ENCODE results near the gene DGKA. TPM values are rescaled to one million over a fixed set of nuclear protein-coding genes. Genes with fewer than 3 reads are reported as not detected.

Gene DGKA
- total and polyA plus RNA-seq, 2 donors, result 326 to 381 TPM

DNA sequence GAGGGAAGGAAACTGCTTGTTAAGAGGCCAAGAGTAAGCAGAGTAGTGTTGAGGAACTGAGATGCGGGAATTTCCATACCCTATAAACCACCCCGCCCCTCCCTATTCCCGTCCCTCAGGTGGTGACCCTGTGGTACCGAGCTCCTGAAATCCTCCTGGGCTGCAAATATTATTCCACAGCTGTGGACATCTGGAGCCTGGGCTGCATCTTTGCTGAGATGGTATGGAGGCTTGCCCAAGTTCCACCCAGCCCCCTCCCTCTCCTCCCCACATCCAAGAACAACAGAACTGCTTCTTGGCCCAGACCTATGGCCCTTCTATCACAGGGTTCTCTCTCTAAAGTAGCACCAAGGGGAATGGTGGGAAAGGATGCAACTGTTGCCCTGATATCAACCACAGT is 38.4 kb downstream of the DGKA start:
- no peak overlapping the region for H3K27ac ChIP-seq (ENCODE audit: low read depth in 1 of 2, low read length in 1 of 2)
- peaks cover 20 to 37% of the 10 kb centered on the region in 2 donors for H3K4me1 ChIP-seq (ENCODE audit: control insufficient read depth in 2 of 2, insufficient read depth in 2 of 2, low read length in 2 of 2)
- H3K4me3 ChIP-seq (ENCODE audit: low read length in 2 of 2), result no peak overlapping the region
- H3K9me3 ChIP-seq (ENCODE audit: control insufficient read depth in 2 of 2, insufficient read depth in 1 of 2, low read length in 1 of 2), result no peaks in the 10 kb centered on the region
- 95% methylated on average over 4 of the region's 4 CpGs for WGBS
- no peaks in the 10 kb centered on the region for H3K27me3 ChIP-seq (ENCODE audit: control insufficient read depth in 2 of 2, insufficient read depth in 1 of 2, low read length in 1 of 2)
- peaks cover 9 to 35% of the 10 kb centered on the region in 2 donors for H3K36me3 ChIP-seq (ENCODE audit: control insufficient read depth in 2 of 2, insufficient read depth in 2 of 2, low read length in 1 of 2)
- no peak for DNase-seq (ENCODE audit: low read depth in 6 of 9, low spot score in 9 of 9)

DNA sequence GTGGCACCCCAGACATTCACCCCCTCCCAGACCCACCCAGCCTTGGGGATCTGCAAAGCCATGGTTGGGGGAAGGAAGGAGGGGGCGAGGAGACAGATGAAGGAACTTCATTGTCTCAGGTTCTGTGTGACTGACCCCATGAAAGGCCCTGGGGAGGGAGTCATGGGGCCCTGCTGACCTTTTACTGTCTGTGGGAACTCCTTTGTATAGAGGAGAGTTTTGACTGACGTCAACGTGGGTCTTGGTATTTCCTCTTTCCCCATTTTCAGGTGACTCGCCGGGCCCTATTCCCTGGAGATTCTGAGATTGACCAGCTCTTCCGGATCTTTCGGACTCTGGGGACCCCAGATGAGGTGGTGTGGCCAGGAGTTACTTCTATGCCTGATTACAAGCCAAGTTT is 39.8 kb downstream of the DGKA start:
- Histone ChIP-seq H3K9me3 (ENCODE audit: control insufficient read depth in 2 of 2, insufficient read depth in 1 of 2, low read length in 1 of 2) (no peaks in the 10 kb centered on the region), H3K36me3 (ENCODE audit: control insufficient read depth in 2 of 2, insufficient read depth in 2 of 2, low read length in 1 of 2) (peaks cover 9 to 35% of the 10 kb centered on the region in 2 donors), H3K4me3 (ENCODE audit: low read length in 2 of 2) (no peak overlapping the region), H3K27me3 (ENCODE audit: control insufficient read depth in 2 of 2, insufficient read depth in 1 of 2, low read length in 1 of 2) (no peaks in the 10 kb centered on the region), H3K4me1 (ENCODE audit: control insufficient read depth in 2 of 2, insufficient read depth in 2 of 2, low read length in 2 of 2) (peaks cover 30 to 43% of the 10 kb centered on the region in 2 donors), H3K27ac (ENCODE audit: low read depth in 1 of 2, low read length in 1 of 2) (no peak overlapping the region)
- 98% methylated on average over 7 of the region's 7 CpGs for WGBS
- DNase-seq (ENCODE audit: low read depth in 6 of 9, low spot score in 9 of 9), result no peak

DNA sequence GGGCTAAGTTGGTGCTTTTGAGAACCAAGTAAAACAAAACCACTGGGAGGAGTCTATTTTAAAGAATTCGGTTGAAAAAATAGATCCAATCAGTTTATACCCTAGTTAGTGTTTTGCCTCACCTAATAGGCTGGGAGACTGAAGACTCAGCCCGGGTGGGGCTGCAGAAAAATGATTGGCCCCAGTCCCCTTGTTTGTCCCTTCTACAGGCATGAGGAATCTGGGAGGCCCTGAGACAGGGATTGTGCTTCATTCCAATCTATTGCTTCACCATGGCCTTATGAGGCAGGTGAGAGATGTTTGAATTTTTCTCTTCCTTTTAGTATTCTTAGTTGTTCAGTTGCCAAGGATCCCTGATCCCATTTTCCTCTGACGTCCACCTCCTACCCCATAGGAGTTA is 41.1 kb downstream of the DGKA start:
- Histone ChIP-seq H3K4me3 (ENCODE audit: low read length in 2 of 2) (no peak overlapping the region), H3K9me3 (ENCODE audit: control insufficient read depth in 2 of 2, insufficient read depth in 1 of 2, low read length in 1 of 2) (no peaks in the 10 kb centered on the region), H3K27ac (ENCODE audit: low read depth in 1 of 2, low read length in 1 of 2) (no peak overlapping the region), H3K4me1 (ENCODE audit: control insufficient read depth in 2 of 2, insufficient read depth in 2 of 2, low read length in 2 of 2) (peaks cover 25 to 34% of the 10 kb centered on the region in 2 donors), H3K27me3 (ENCODE audit: control insufficient read depth in 2 of 2, insufficient read depth in 1 of 2, low read length in 1 of 2) (no peaks in the 10 kb centered on the region), H3K36me3 (ENCODE audit: control insufficient read depth in 2 of 2, insufficient read depth in 2 of 2, low read length in 1 of 2) (peaks cover 9 to 35% of the 10 kb centered on the region in 2 donors)
- WGBS, result 93% methylated on average over 3 of the region's 3 CpGs
- no peak for DNase-seq (ENCODE audit: low read depth in 6 of 9, low spot score in 9 of 9)

DNA sequence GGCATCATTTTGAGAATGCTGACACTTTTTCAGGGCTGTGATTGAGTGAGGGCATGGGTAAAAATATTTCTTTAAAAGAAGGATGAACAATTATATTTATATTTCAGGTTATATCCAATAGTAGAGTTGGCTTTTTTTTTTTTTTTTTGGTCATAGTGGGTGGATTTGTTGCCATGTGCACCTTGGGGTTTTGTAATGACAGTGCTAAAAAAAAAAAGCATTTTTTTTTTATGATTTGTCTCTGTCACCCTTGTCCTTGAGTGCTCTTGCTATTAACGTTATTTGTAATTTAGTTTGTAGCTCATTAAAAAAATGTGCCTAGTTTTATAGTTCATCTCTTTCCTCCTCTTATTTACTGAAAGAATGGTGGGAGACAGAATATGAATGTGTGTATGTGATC is 41.5 kb downstream of the DGKA start:
- Histone ChIP-seq H3K27me3 (ENCODE audit: control insufficient read depth in 2 of 2, insufficient read depth in 1 of 2, low read length in 1 of 2) (no peaks in the 10 kb centered on the region), H3K36me3 (ENCODE audit: control insufficient read depth in 2 of 2, insufficient read depth in 2 of 2, low read length in 1 of 2) (peaks cover 9 to 36% of the 10 kb centered on the region in 2 donors), H3K4me3 (ENCODE audit: low read length in 2 of 2) (peak overlapping the region in 1 of 2 donors; percentile 68), H3K27ac (ENCODE audit: low read depth in 1 of 2, low read length in 1 of 2) (peak overlapping the region in 1 of 2 donors; percentile 88), H3K4me1 (ENCODE audit: control insufficient read depth in 2 of 2, insufficient read depth in 2 of 2, low read length in 2 of 2) (peaks cover 21 to 30% of the 10 kb centered on the region in 2 donors), H3K9me3 (ENCODE audit: control insufficient read depth in 2 of 2, insufficient read depth in 1 of 2, low read length in 1 of 2) (no peaks in the 10 kb centered on the region)
- 76% methylated on average over 1 of the region's 1 CpG for WGBS
- no peak for DNase-seq (ENCODE audit: low read depth in 6 of 9, low spot score in 9 of 9)

DNA sequence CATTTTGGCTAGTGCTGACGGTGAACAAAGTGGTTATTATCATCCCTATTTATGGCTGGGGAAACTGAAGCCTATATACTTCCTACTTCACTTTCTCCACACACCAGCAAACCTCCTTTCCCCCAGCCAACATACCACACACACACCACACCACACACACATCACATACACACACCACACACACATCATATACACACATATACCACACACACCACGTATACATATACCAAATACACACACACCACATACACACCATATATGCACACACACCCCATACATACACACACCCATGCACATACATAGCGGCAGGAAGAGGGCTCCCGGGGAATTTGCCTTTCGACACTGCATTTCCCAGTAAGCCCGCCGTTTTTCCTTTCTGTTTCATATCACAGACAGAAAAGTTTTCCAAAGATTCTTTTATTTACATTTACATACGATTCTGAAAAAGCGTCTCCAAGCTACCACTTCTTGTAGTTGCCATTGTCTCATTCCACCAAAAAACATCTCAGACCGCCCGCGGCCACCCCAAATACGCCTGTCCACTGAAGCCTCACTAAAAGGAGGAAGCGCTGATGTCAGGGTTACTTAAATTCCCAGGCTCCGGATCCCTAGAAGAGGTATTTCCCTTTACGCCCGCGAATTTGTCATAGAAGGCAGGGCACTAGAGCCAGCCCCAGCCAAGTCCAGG is 42.1 kb downstream of the DGKA start:
- Histone ChIP-seq H3K36me3 (ENCODE audit: control insufficient read depth in 2 of 2, insufficient read depth in 2 of 2, low read length in 1 of 2) (peaks cover 9 to 40% of the 10 kb centered on the region in 2 donors), H3K27ac (ENCODE audit: low read depth in 1 of 2, low read length in 1 of 2) (peak overlapping the region; percentile 88 to 90)
- WGBS, result 2% methylated on average over 18 of the region's 18 CpGs

DNA sequence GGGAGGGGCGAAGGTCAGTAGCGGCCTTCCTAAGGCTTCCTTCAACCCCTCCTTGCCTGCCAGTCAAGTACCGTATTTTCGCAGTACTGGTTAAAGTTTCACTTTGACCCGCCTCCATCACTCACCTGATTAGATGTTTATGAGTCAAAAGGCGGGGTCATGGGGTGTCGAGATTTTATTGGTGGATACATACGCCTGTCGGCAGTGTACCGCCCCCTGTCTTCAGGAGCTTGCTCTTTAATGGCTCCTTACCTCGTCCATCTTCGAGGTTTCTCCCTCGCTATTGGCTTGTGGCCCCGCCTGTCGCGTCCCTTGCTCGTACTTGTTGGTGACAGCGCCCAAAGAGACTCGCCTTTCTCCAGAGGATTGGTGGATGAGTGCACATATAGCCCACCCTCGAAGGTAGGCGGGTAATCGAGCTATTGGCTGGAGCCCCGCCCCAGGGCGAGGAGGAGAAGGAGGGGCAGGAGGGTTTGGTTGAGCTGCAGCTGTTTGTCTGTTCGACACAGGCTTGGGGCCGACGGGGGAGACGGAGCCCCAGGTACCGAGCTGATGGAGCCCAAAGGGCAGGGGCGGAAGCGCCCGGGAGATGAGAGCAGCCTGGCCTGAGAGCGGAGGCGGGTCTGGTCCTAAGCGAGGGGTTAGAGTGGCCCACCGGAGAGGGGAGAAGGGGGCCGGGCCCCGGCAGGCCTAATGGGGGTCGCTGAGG is 42.8 kb downstream of the DGKA start, which contains the start of gene RAB5B:
Gene RAB5B (plus strand): TSS at position 480 of the 709 bp plus-strand sequence. CDS start 12,883 bp downstream, outside the sequence.
- under 1% methylated on average over 39 of the region's 39 CpGs for WGBS
- Histone ChIP-seq H3K4me1 (ENCODE audit: control insufficient read depth in 2 of 2, insufficient read depth in 2 of 2, low read length in 2 of 2) (peaks cover 15 to 20% of the 10 kb centered on the region in 2 donors), H3K9me3 (ENCODE audit: control insufficient read depth in 2 of 2, insufficient read depth in 1 of 2, low read length in 1 of 2) (no peaks in the 10 kb centered on the region)

More for the DNA sequence above, 42.1 kb downstream of the DGKA start:
- Histone ChIP-seq H3K4me3 (ENCODE audit: low read length in 2 of 2) (peak overlapping the region; percentile 57 to 68), H3K4me1 (ENCODE audit: control insufficient read depth in 2 of 2, insufficient read depth in 2 of 2, low read length in 2 of 2) (peaks cover 15 to 24% of the 10 kb centered on the region in 2 donors), H3K9me3 (ENCODE audit: control insufficient read depth in 2 of 2, insufficient read depth in 1 of 2, low read length in 1 of 2) (no peaks in the 10 kb centered on the region), H3K27me3 (ENCODE audit: control insufficient read depth in 2 of 2, insufficient read depth in 1 of 2, low read length in 1 of 2) (no peaks in the 10 kb centered on the region)
- DNase-seq (ENCODE audit: low read depth in 6 of 9, low spot score in 9 of 9), result no peak

DNA sequence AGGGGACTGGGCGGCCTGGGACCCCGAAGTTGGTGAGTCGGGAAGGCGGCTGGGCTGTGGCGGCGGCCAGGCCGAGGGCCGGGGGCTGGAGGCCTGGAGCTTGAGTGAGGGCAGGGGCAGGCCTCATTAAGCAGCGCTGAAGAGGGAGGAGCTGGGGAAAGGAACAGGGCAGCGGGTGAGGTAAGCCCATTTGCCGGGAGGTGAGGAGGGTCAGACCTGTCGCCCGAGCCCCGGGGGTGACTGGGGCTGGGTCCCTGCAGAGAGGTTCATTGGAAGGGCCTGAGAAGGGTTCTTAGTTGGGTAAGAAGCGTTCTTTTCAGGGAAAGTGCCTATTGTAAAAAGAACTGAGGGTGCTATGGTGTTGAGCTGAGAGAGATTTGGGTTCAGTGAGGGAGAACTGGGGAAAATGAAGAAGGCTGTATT is 43.4 kb downstream of the DGKA start:
- Histone ChIP-seq H3K27me3 (ENCODE audit: control insufficient read depth in 2 of 2, insufficient read depth in 1 of 2, low read length in 1 of 2) (no peaks in the 10 kb centered on the region), H3K4me1 (ENCODE audit: control insufficient read depth in 2 of 2, insufficient read depth in 2 of 2, low read length in 2 of 2) (peaks cover 15 to 20% of the 10 kb centered on the region in 2 donors), H3K9me3 (ENCODE audit: control insufficient read depth in 2 of 2, insufficient read depth in 1 of 2, low read length in 1 of 2) (no peaks in the 10 kb centered on the region), H3K36me3 (ENCODE audit: control insufficient read depth in 2 of 2, insufficient read depth in 2 of 2, low read length in 1 of 2) (peaks cover 9 to 30% of the 10 kb centered on the region in 2 donors), H3K27ac (ENCODE audit: low read depth in 1 of 2, low read length in 1 of 2) (peak overlapping the region; percentile 87 to 88), H3K4me3 (ENCODE audit: low read length in 2 of 2) (peak overlapping the region; percentile 73 to 94)
- no peak for DNase-seq (ENCODE audit: low read depth in 6 of 9, low spot score in 9 of 9)
- WGBS, result 1% methylated on average over 15 of the region's 15 CpGs

More for the DNA sequence above, 42.8 kb downstream of the DGKA start, which contains the start of gene RAB5B:
- Histone ChIP-seq H3K36me3 (ENCODE audit: control insufficient read depth in 2 of 2, insufficient read depth in 2 of 2, low read length in 1 of 2) (peaks cover 9 to 33% of the 10 kb centered on the region in 2 donors), H3K27ac (ENCODE audit: low read depth in 1 of 2, low read length in 1 of 2) (peak within 1 kb of the TSS; percentile 88 to 90), H3K4me3 (ENCODE audit: low read length in 2 of 2) (peak within 1 kb of the TSS; percentile 73 to 94), H3K27me3 (ENCODE audit: control insufficient read depth in 2 of 2, insufficient read depth in 1 of 2, low read length in 1 of 2) (no peaks in the 10 kb centered on the region)
- peak; percentile 94 to 100 (median 99) for DNase-seq (ENCODE audit: low read depth in 6 of 9, low spot score in 9 of 9)

DNA sequence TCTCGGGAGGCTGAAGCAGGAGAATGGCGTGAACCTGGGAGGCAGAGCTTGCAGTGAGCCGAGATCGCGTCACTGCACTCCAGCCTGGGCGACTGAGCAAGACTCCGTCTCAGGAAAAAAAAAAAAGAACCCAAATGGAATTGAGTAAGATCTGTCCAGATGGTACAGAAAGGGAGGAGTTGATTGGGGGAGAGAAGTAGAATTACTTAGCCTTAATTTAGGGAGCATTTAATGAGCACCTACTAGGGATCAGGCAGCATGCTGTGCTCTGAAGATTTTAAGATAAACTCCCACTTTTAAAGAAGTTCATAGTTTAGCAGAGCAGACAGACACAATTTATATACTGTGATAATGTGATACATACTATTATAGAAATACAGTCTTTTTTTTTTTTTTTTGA is 47.4 kb downstream of the DGKA start:
- Histone ChIP-seq H3K4me1 (ENCODE audit: control insufficient read depth in 2 of 2, insufficient read depth in 2 of 2, low read length in 2 of 2) (peaks cover 8 to 16% of the 10 kb centered on the region in 2 donors), H3K27ac (ENCODE audit: low read depth in 1 of 2, low read length in 1 of 2) (no peak overlapping the region)
- no peak for DNase-seq (ENCODE audit: low read depth in 6 of 9, low spot score in 9 of 9)

DNA sequence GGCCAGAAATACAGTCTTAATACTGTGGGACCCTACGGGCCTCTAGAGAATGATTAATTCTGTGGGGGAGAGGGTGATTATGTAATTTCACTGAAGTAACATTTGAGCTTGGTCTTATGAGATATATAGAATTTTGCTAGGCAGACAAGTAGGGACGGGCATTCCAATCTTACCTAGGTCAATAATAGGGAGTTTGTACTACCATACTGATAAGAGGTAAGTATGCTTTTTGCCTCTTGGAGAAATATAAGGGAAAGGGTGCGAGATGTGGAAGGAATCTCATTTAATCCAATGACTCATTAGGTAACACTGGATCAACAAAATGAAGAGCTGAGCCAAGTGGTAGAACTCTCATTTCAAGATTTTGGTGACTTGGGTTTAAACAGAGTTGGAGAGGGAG is 48.1 kb downstream of the DGKA start:
- no peak overlapping the region for H3K27ac ChIP-seq (ENCODE audit: low read depth in 1 of 2, low read length in 1 of 2)
- no peaks in the 10 kb centered on the region for H3K9me3 ChIP-seq (ENCODE audit: control insufficient read depth in 2 of 2, insufficient read depth in 1 of 2, low read length in 1 of 2)
- 98% methylated on average over 3 of the region's 3 CpGs for WGBS
- H3K27me3 ChIP-seq (ENCODE audit: control insufficient read depth in 2 of 2, insufficient read depth in 1 of 2, low read length in 1 of 2), result no peaks in the 10 kb centered on the region
- peaks cover 20 to 44% of the 10 kb centered on the region in 2 donors for H3K36me3 ChIP-seq (ENCODE audit: control insufficient read depth in 2 of 2, insufficient read depth in 2 of 2, low read length in 1 of 2)
- peaks cover 8 to 16% of the 10 kb centered on the region in 2 donors for H3K4me1 ChIP-seq (ENCODE audit: control insufficient read depth in 2 of 2, insufficient read depth in 2 of 2, low read length in 2 of 2)
- no peak for DNase-seq (ENCODE audit: low read depth in 6 of 9, low spot score in 9 of 9)
- no peak overlapping the region for H3K4me3 ChIP-seq (ENCODE audit: low read length in 2 of 2)

More for the DNA sequence above, 47.4 kb downstream of the DGKA start:
- Histone ChIP-seq H3K9me3 (ENCODE audit: control insufficient read depth in 2 of 2, insufficient read depth in 1 of 2, low read length in 1 of 2) (no peaks in the 10 kb centered on the region), H3K36me3 (ENCODE audit: control insufficient read depth in 2 of 2, insufficient read depth in 2 of 2, low read length in 1 of 2) (peaks cover 14 to 37% of the 10 kb centered on the region in 2 donors), H3K4me3 (ENCODE audit: low read length in 2 of 2) (no peak overlapping the region), H3K27me3 (ENCODE audit: control insufficient read depth in 2 of 2, insufficient read depth in 1 of 2, low read length in 1 of 2) (no peaks in the 10 kb centered on the region)
- 98% methylated on average over 7 of the region's 7 CpGs for WGBS
